Measurements from ENCODE around the gene TRNAU1AP. TPM values are rescaled to one million over a fixed set of nuclear protein-coding genes. Genes with fewer than 3 reads are reported as not detected.

TRNAU1AP gene
- total RNA-seq, 1 donor from 2014 or later: 11.9 TPM

GRCh38 chr1:28545246-28545628, 7.6 kb upstream of the TRNAU1AP start:
- Histone ChIP-seq H3K4me3 (ENCODE audit: low read depth, low read length) (no peak overlapping the region), H3K36me3 (ENCODE audit: control insufficient read depth, insufficient read depth, low read length) (no peaks in the 10 kb centered on the region), H3K27me3 (ENCODE audit: control insufficient read depth, insufficient read depth, low read length) (no peaks in the 10 kb centered on the region)
- no peak for TF ChIP-seq CTCF (IDR thresholded peaks at IDR 0.05; ENCODE audit: insufficient read depth, low read length, poor library complexity, severe bottlenecking)
- DNase-seq (ENCODE audit: low read depth): no peak

- no peak for DNase-seq (ENCODE audit: low read depth)
- no peak for TF ChIP-seq CTCF (IDR thresholded peaks at IDR 0.05; ENCODE audit: insufficient read depth, low read length, poor library complexity, severe bottlenecking)
- Histone ChIP-seq H3K4me3 (ENCODE audit: low read depth, low read length) (no peak overlapping the region), H3K36me3 (ENCODE audit: control insufficient read depth, insufficient read depth, low read length) (no peaks in the 10 kb centered on the region), H3K27me3 (ENCODE audit: control insufficient read depth, insufficient read depth, low read length) (no peaks in the 10 kb centered on the region)
These were observed 4.6 kb upstream of the TRNAU1AP start for GRCh38 chr1:28548318-28548717.

GRCh38 chr1:28551381-28551780, 1.5 kb upstream of the TRNAU1AP start:
- no peak for DNase-seq (ENCODE audit: low read depth)

GRCh38 chr1:28560886-28561285, 8.0 kb downstream of the TRNAU1AP start:
- Histone ChIP-seq H3K4me3 (ENCODE audit: low read depth, low read length) (no peak overlapping the region), H3K36me3 (ENCODE audit: control insufficient read depth, insufficient read depth, low read length) (peaks cover 2% of the 10 kb centered on the region), H3K27me3 (ENCODE audit: control insufficient read depth, insufficient read depth, low read length) (no peaks in the 10 kb centered on the region)
- DNase-seq (ENCODE audit: low read depth): no peak
- TF ChIP-seq CTCF (IDR thresholded peaks at IDR 0.05; ENCODE audit: insufficient read depth, low read length, poor library complexity, severe bottlenecking): no peak

More at GRCh38 chr1:28551381-28551780, 1.5 kb upstream of the TRNAU1AP start:
- Histone ChIP-seq H3K4me3 (ENCODE audit: low read depth, low read length) (no peak overlapping the region), H3K36me3 (ENCODE audit: control insufficient read depth, insufficient read depth, low read length) (no peaks in the 10 kb centered on the region), H3K27me3 (ENCODE audit: control insufficient read depth, insufficient read depth, low read length) (no peaks in the 10 kb centered on the region)
- no peak for TF ChIP-seq CTCF (IDR thresholded peaks at IDR 0.05; ENCODE audit: insufficient read depth, low read length, poor library complexity, severe bottlenecking)

- Histone ChIP-seq H3K27me3 (ENCODE audit: control insufficient read depth, insufficient read depth, low read length) (no peaks in the 10 kb centered on the region), H3K36me3 (ENCODE audit: control insufficient read depth, insufficient read depth, low read length) (peaks cover 5% of the 10 kb centered on the region), H3K4me3 (ENCODE audit: low read depth, low read length) (no peak overlapping the region)
- DNase-seq (ENCODE audit: low read depth): no peak
- TF ChIP-seq CTCF (IDR thresholded peaks at IDR 0.05; ENCODE audit: insufficient read depth, low read length, poor library complexity, severe bottlenecking): no peak
These were observed 11.4 kb downstream of the TRNAU1AP start for GRCh38 chr1:28564310-28564709.

- TF ChIP-seq CTCF (IDR thresholded peaks at IDR 0.05; ENCODE audit: insufficient read depth, low read length, poor library complexity, severe bottlenecking): no peak
- no peak overlapping the region for H3K4me3 ChIP-seq (ENCODE audit: low read depth, low read length)
- no peak for DNase-seq (ENCODE audit: low read depth)
- peaks cover 5% of the 10 kb centered on the region for H3K36me3 ChIP-seq (ENCODE audit: control insufficient read depth, insufficient read depth, low read length)
- no peaks in the 10 kb centered on the region for H3K27me3 ChIP-seq (ENCODE audit: control insufficient read depth, insufficient read depth, low read length)
These were observed 12.2 kb downstream of the TRNAU1AP start for GRCh38 chr1:28565040-28565439.
